A549 (cell line): ENCODE data around the gene VPS37D. TPM values are rescaled to one million over a fixed set of nuclear protein-coding genes. Genes with fewer than 3 reads are reported as not detected.

Experiments
- ATAC-seq, 2 experiments: fragments of 200-7000 bp in 1 of 2; fragments of >200 bp in 1 of 2; cut with Nextera tagmentation in 1 of 2; cut with Tn5 transposase in 1 of 2; 3 replicates each; pipeline versions ENCODE4 v1.8.0 to v1.9.1; 2018 to 2020; ENCODE audit warnings: mild to moderate bottlenecking in 1 of 2, moderate library complexity in 1 of 2
- CTCF ChIA-PET: fragments of 300-600 bp; sonication (Branson Sonifier 250); formaldehyde crosslinking; extraction: SDS; loops from one replicate; lab custom pipeline; 2021; ENCODE audit warnings: antibody characterized with exemption, inconsistent platforms; lab: Yijun Ruan, JAX
- POLR2A ChIA-PET: fragments of 350-600 bp; formaldehyde crosslinking; extraction: SDS; loops from one replicate; lab custom pipeline; 2021; ENCODE audit warnings: antibody characterized with exemption, inconsistent platforms; lab: Yijun Ruan, JAX
- DNase-seq, 2 experiments: peaks; one replicate each; pipeline versions ENCODE4 v3.0.0 to v3.0.0-alpha.2; 2011 to 2016; ENCODE audit warnings: low read depth in 1 of 2, low spot score in 1 of 2
- FAIRE-seq: peaks from 2 replicates; lab custom pipeline; 2011; peaks lifted over from hg19 to GRCh38; lab: Jason Lieb, UNC
- H3K27ac ChIP-seq, 2 experiments: fragments of >200 bp; sonication (Bioruptor Twin); formaldehyde crosslinking; 3 replicates each; pipeline ENCODE4 v1.5.1; 2016 to 2017
- H3K4me1 ChIP-seq: fragments of >200 bp; sonication (Bioruptor Twin); formaldehyde crosslinking; 3 replicates; pipeline ENCODE4 v1.6.1; 2016
- H3K4me2 ChIP-seq: fragments of >200 bp; sonication (Bioruptor Twin); formaldehyde crosslinking; 3 replicates; pipeline ENCODE4 v1.6.1; 2016
- H3K4me3 ChIP-seq: fragments of >200 bp; sonication (Bioruptor Twin); formaldehyde crosslinking; 3 replicates; pipeline ENCODE4 v1.5.1; 2016
- H3K9me3 ChIP-seq: fragments of >200 bp; sonication (Bioruptor Twin); formaldehyde crosslinking; 3 replicates; pipeline ENCODE4 v1.6.1; 2016
- CBX2 ChIP-seq: fragments of 200-600 bp; sonication (generic); IDR thresholded peaks from 2 replicates; pipeline ENCODE4 v1.6.1; 2016; ENCODE audit warnings: low read depth, mild to moderate bottlenecking, borderline replicate concordance
- CBX8 ChIP-seq: fragments of 200-600 bp; sonication (generic); IDR thresholded peaks from 2 replicates; pipeline ENCODE4 v1.6.1; 2016
- EHMT2 ChIP-seq: fragments of 200-600 bp; sonication (generic); IDR thresholded peaks from 2 replicates; pipeline ENCODE4 v1.6.1; 2016; ENCODE audit warnings: antibody characterized with exemption, low read depth, mild to moderate bottlenecking, moderate library complexity
- EP300 ChIP-seq, 2 experiments: fragments of >200 bp; sonication (Bioruptor Twin); formaldehyde crosslinking; IDR thresholded peaks; 2 replicates in 1 of 2; 3 replicates in 1 of 2; pipeline ENCODE4 v1.6.1; 2016 to 2017
- FOSL2 ChIP-seq, 2 experiments: fragments of 450-650 bp in 1 of 2; fragments of >200 bp in 1 of 2; sonication (Bioruptor Twin) in 1 of 2; formaldehyde crosslinking; IDR thresholded peaks; 2 replicates each; pipeline versions ENCODE4 v1.5.0 to v1.6.1; 2016 to 2020; ENCODE audit warnings: mild to moderate bottlenecking in 1 of 2, moderate library complexity in 1 of 2
- FOXS1 ChIP-seq: fragments of 250-450 bp; sonication (Bioruptor Pico); IDR thresholded peaks from 2 replicates; pipeline ENCODE4 v1.5.0; 2020; ENCODE audit warnings: mild to moderate bottlenecking, moderate library complexity
- GATA3 ChIP-seq: IDR thresholded peaks from 2 replicates; pipeline ENCODE4 v1.6.1; 2012; ENCODE audit warnings: borderline replicate concordance
- HOXA7 ChIP-seq: fragments of 250-450 bp; sonication (Bioruptor Pico); IDR thresholded peaks from 2 replicates; pipeline ENCODE4 v1.5.0; 2020; ENCODE audit warnings: mild to moderate bottlenecking, moderate library complexity
- HOXB13 ChIP-seq: fragments of 250-450 bp; sonication (Bioruptor Pico); IDR thresholded peaks from 2 replicates; pipeline ENCODE4 v1.5.0; 2020; ENCODE audit warnings: low read depth, mild to moderate bottlenecking, moderate library complexity
- JUN ChIP-seq, 2 experiments: fragments of >200 bp; sonication (Bioruptor Twin); formaldehyde crosslinking; IDR thresholded peaks; 2 replicates in 1 of 2; 3 replicates in 1 of 2; pipeline ENCODE4 v1.6.1; 2016 to 2017
- JUNB ChIP-seq: fragments of >200 bp; sonication (Bioruptor Twin); formaldehyde crosslinking; IDR thresholded peaks from 2 replicates; pipeline ENCODE4 v1.6.1; 2016
- KDM1A ChIP-seq: fragments of 200-600 bp; sonication (generic); IDR thresholded peaks from 2 replicates; pipeline ENCODE4 v1.6.1; 2016; ENCODE audit warnings: low read depth, mild to moderate bottlenecking
- KDM5A ChIP-seq: fragments of 200-600 bp; sonication (generic); IDR thresholded peaks from 2 replicates; pipeline ENCODE4 v1.6.1; 2016; ENCODE audit warnings: antibody characterized with exemption, mild to moderate bottlenecking
- MAZ ChIP-seq: fragments of 150-350 bp; IDR thresholded peaks from 2 replicates; pipeline ENCODE4 v1.6.1; 2014; ENCODE audit warnings: antibody characterized with exemption, low read depth, low read length, borderline replicate concordance
- RARB ChIP-seq: fragments of 250-450 bp; sonication (Bioruptor Pico); IDR thresholded peaks from 2 replicates; pipeline ENCODE4 v1.8.0; 2021; ENCODE audit warnings: mild to moderate bottlenecking, moderate library complexity
- RCOR1 ChIP-seq: fragments of 150-350 bp; IDR thresholded peaks from 2 replicates; pipeline ENCODE4 v1.6.1; 2014; ENCODE audit warnings: antibody characterized with exemption, low read length, low read depth
- RFX5 ChIP-seq: fragments of 450-650 bp; IDR thresholded peaks from 2 replicates; pipeline ENCODE4 v1.7.1; 2014; ENCODE audit warnings: antibody characterized with exemption, mild to moderate bottlenecking, moderate library complexity
- SREBF2 ChIP-seq: fragments of 450-650 bp; IDR thresholded peaks from 2 replicates; pipeline ENCODE4 v1.6.1; 2014; ENCODE audit warnings: mild to moderate bottlenecking, moderate library complexity
- TFCP2L1 ChIP-seq: fragments of 250-450 bp; sonication (Bioruptor Pico); IDR thresholded peaks from 2 replicates; pipeline ENCODE4 v1.5.0; 2021; ENCODE audit warnings: mild to moderate bottlenecking
- ZFP36 ChIP-seq: fragments of 450-650 bp; IDR thresholded peaks from 2 replicates; pipeline ENCODE4 v1.6.1; 2014; ENCODE audit warnings: borderline replicate concordance; ENCODE audit not compliant: partially characterized antibody
- ZSCAN20 ChIP-seq: fragments of 250-450 bp; sonication (Bioruptor Pico); IDR thresholded peaks from 2 replicates; pipeline ENCODE4 v1.8.0; 2022; ENCODE audit warnings: mild to moderate bottlenecking, moderate library complexity
- WGBS: methylation state at CpG from one replicate; pipeline ENCODE4 v1.1.6; 2017; ENCODE audit errors: missing lambda C conversion rate; 5-methylcytosine and 5-hydroxymethylcytosine counted together
- polyA plus RNA-seq, 4 experiments: library from polyadenylated mRNA; depleted of rRNA in 3 of 4; stranded (reverse); fragments of >200 nt; fragmentation: RNase III in 1 of 4; extraction: RNeasy Plus Mini Kit Qiagen cat#74134 plus additional on column Dnase treatment in 1 of 4; gene quantifications; 2 replicates in 3 of 4; 3 replicates in 1 of 4; pipeline ENCODE4 v1.2.3, GENCODE V29; 2011 to 2017
- TF ChIP-seq, protein P1 (sequence below): IDR thresholded peaks from 2 replicates; pipeline ENCODE4 v1.6.1; 2012; ENCODE audit warnings: low read depth, borderline replicate concordance
- TF ChIP-seq, protein P2 (sequence below): fragments of 450-650 bp; IDR thresholded peaks from 2 replicates; pipeline ENCODE4 v1.6.1; 2014; ENCODE audit warnings: antibody characterized with exemption

VPS37D gene
- polyA plus RNA-seq, 2 of the 4 experiments (the other 2 are of a cell fraction) = 2.6 to 3.3 TPM

DNA sequence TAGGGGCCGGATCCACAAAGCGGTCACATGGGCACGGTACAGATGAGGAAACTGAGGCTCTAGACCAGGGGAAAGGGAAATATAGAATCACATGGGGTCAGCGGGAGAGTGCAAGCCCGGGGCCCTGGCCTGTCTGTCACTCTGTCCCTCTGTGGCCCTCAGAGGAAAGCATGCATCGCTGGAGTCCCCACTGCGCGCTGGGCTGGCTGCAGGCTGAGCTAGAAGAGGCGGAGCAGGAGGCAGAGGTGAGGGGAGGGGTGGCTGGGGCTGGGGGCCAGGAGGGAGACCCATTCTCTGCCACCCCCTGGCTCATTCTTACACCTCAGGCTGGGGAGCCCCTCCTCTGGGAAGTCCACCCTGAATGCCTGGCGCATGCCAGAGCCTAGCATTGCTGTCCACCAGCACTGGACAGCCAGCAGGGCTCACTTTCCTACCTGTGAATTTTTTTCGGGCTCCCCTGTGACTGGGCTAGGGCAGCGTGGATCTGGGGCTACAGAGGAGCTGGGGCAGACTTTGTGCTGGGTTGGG, 2.3 kb downstream of the VPS37D start:
- TF ChIP-seq ZFP36 (peak; percentile 16), FOSL2 (IDR thresholded peaks at IDR 0.05) (no peak), FOSL2 (CRISPR knock-in tag; IDR thresholded peaks at IDR 0.05) (no peak), HOXB13 (CRISPR knock-in tag) (no peak)
- DNase-seq = no peak
- ChIA-PET CTCF (interaction anchor here (0.5 to 9.1 kb wide), 11 partner anchors 7 to 742 kb away, joined by 4 to 86 read pairs (median 6); no protein-coding TSS in a partner anchor), POLR2A (no interaction called here)
- H3K27ac ChIP-seq = no peak overlapping the region
- no peak overlapping the region for H3K4me3 ChIP-seq
- H3K9me3 ChIP-seq = no peaks in the 10 kb centered on the region
- H3K4me2 ChIP-seq = no peak overlapping the region
- no peak for ATAC-seq
- 92% methylated on average over 12 of the region's 12 CpGs for WGBS
- FAIRE-seq = no peak
- H3K4me1 ChIP-seq = peaks cover 15% of the 10 kb centered on the region; the same call in 2 of the 3 replicates

DNA sequence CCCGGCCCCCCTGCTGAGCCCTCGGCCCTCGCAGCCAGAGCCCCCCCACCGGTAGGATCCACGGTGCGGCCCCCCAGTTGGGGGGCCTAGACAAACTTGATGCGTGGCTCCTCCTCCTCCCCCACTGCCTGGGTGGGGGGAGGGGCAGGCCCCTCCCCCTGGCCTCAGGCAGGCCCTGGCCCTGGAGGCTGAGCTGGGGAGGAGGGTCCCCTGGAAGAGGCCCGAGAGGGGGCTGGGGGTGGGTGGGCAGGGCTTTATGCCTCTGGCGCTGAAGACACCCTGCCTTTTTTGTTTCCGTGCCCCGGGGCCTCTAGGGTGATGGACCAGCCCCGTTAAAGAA, 3.7 kb downstream of the VPS37D start:
- no peaks in the 10 kb centered on the region for H3K9me3 ChIP-seq
- CTCF ChIA-PET = interaction anchor here (2.2 to 9.1 kb wide), 5 partner anchors 40 to 63 kb away, joined by 7 to 86 read pairs (median 58); no protein-coding TSS in a partner anchor
- ATAC-seq = no peak
- POLR2A ChIA-PET = no interaction called here
- DNase-seq = no peak
- no peak for FAIRE-seq
- H3K4me1 ChIP-seq = peaks cover 7% of the 10 kb centered on the region; the same call in 1 of the 3 replicates
- no peak overlapping the region for H3K4me2 ChIP-seq
- TF ChIP-seq ZFP36 = no peak
- TF ChIP-seq JUN (IDR thresholded peaks at IDR 0.05) = no peak
- TF ChIP-seq KDM5A = no peak
- no peak for TF ChIP-seq TFCP2L1
- no peak for TF ChIP-seq RARB (CRISPR knock-in tag)
- TF ChIP-seq RFX5 = no peak
- no peak for TF ChIP-seq SREBF2
- TF ChIP-seq HOXA7 (CRISPR knock-in tag) = no peak
- no peak for TF ChIP-seq EHMT2
- no peak for TF ChIP-seq CBX8
- no peak for TF ChIP-seq CBX2
- TF ChIP-seq, protein P1, sequence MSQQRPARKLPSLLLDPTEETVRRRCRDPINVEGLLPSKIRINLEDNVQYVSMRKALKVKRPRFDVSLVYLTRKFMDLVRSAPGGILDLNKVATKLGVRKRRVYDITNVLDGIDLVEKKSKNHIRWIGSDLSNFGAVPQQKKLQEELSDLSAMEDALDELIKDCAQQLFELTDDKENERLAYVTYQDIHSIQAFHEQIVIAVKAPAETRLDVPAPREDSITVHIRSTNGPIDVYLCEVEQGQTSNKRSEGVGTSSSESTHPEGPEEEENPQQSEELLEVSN = no peak
- H3K27ac ChIP-seq = no peak overlapping the region
- no peak overlapping the region for H3K4me3 ChIP-seq
- WGBS = no CpG with 5 or more reads among the region's 12 CpGs

DNA sequence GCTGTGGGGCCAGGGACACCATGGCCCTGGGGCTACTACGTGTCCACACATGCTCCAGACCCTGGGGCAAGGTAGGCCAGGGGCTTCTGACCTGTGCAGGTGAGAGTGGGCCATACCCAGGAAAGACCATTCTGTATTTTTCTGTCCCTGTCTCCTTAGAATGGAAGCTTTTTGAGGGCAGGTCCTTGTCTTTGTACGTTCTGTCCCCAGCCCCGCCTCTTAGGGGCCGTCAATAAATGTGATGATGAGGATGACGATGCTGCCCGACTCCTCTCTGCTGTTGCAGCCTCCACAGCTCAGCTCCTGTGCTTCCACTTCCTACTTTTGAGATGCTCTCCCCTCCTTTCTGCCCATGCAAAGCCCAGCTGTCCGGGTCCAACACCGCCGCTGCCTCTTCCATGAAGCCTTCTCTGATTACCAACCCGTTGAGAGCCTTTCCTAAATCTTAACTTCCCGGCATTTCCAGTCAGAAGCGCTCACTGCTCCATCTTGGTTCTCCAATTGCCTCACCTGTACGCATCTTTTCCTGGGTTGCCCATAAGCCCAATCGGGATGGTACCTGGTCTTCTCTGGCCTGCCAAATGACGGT, 4.3 kb downstream of the VPS37D start:
- POLR2A ChIA-PET = no interaction called here

More for the DNA sequence above, 4.3 kb downstream of the VPS37D start:
- Histone ChIP-seq H3K9me3 (no peaks in the 10 kb centered on the region), H3K4me2 (no peak overlapping the region), H3K27ac (no peak overlapping the region), H3K4me3 (no peak overlapping the region), H3K4me1 (peaks cover 7% of the 10 kb centered on the region; the same call in 1 of the 3 replicates)
- WGBS = 92% methylated on average over 15 of the region's 15 CpGs
- DNase-seq = no peak
- FAIRE-seq = no peak
- ATAC-seq = no peak
- CTCF ChIA-PET = interaction anchor here (0.8 to 9.1 kb wide), 6 partner anchors 35 to 66 kb away, joined by 3 to 86 read pairs (median 46); no protein-coding TSS in a partner anchor
- TF ChIP-seq ZFP36 = peak; percentile 67
- no peak for TF ChIP-seq JUNB
- no peak for TF ChIP-seq ZSCAN20
- no peak for TF ChIP-seq MAZ
- TF ChIP-seq HOXA7 (CRISPR knock-in tag) = no peak
- no peak for TF ChIP-seq FOXS1
- TF ChIP-seq, protein P2, sequence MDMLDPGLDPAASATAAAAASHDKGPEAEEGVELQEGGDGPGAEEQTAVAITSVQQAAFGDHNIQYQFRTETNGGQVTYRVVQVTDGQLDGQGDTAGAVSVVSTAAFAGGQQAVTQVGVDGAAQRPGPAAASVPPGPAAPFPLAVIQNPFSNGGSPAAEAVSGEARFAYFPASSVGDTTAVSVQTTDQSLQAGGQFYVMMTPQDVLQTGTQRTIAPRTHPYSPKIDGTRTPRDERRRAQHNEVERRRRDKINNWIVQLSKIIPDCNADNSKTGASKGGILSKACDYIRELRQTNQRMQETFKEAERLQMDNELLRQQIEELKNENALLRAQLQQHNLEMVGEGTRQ = 0 out of 2 replicates have a peak, but pooled peaks have one; percentile 5
- TF ChIP-seq RCOR1 = no peak
- TF ChIP-seq KDM1A = no peak
- no peak for TF ChIP-seq EP300 (IDR thresholded peaks at IDR 0.05)
- 0 out of 2 replicates have a peak, but pooled peaks have one; percentile 5 for TF ChIP-seq FOSL2 (IDR thresholded peaks at IDR 0.05)
- no peak for TF ChIP-seq FOSL2 (CRISPR knock-in tag; IDR thresholded peaks at IDR 0.05)
- no peak for TF ChIP-seq GATA3
- TF ChIP-seq, all 56 proteins: peak for 3
